Gastroesophageal sphincter (tissue), 3 donors: Measurements from ENCODE around the gene GRIK2.

ENCODE experiments used
- EP300 ChIP-seq: sonication (generic); formaldehyde crosslinking; IDR thresholded peaks from one replicate; pipeline ENCODE4 v1.6.1; 2017; ENCODE audit warnings: antibody characterized with exemption, mild to moderate bottlenecking
- POLR2A ChIP-seq, 2 donors: fragments of 450-650 bp; IDR thresholded peaks; one replicate each; pipeline ENCODE4 v1.6.1; 2017; ENCODE audit warnings: antibody characterized with exemption in 2 of 2, mild to moderate bottlenecking in 2 of 2, moderate library complexity in 1 of 2
- POLR2AphosphoS5 ChIP-seq: sonication (generic); formaldehyde crosslinking; IDR thresholded peaks from one replicate; pipeline ENCODE4 v1.6.1; 2017; ENCODE audit warnings: antibody characterized with exemption
- TF ChIP-seq, protein P1 (sequence below), 4 experiments: fragments of 200-600 bp in 2 of 4; fragments of 450-650 bp in 2 of 4; sonication (generic) in 1 of 4; IDR thresholded peaks; one replicate each; pipeline ENCODE4 v1.5.1; 2017 to 2019; ENCODE audit warnings: antibody characterized with exemption in 4 of 4, mild to moderate bottlenecking in 2 of 4, moderate library complexity in 2 of 4

GRCh38 chr6:101386982-101387381, 6.5 kb upstream of the GRIK2 start:
- TF ChIP-seq, protein P1, sequence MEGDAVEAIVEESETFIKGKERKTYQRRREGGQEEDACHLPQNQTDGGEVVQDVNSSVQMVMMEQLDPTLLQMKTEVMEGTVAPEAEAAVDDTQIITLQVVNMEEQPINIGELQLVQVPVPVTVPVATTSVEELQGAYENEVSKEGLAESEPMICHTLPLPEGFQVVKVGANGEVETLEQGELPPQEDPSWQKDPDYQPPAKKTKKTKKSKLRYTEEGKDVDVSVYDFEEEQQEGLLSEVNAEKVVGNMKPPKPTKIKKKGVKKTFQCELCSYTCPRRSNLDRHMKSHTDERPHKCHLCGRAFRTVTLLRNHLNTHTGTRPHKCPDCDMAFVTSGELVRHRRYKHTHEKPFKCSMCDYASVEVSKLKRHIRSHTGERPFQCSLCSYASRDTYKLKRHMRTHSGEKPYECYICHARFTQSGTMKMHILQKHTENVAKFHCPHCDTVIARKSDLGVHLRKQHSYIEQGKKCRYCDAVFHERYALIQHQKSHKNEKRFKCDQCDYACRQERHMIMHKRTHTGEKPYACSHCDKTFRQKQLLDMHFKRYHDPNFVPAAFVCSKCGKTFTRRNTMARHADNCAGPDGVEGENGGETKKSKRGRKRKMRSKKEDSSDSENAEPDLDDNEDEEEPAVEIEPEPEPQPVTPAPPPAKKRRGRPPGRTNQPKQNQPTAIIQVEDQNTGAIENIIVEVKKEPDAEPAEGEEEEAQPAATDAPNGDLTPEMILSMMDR (IDR thresholded peaks at IDR 0.05), result no peak
- TF ChIP-seq POLR2A (IDR thresholded peaks at IDR 0.05) (no peak), EP300 (no peak), POLR2AphosphoS5 (no peak)
